GM21825 (cell line): Measurements from ENCODE around the gene TRAF6.
"Not testable (repeated sequence)": the region's sequence is repeated elsewhere in the genome, so short reads cannot be mapped to it uniquely, and the experiment has no call there.

Experiments used
- ATAC-seq: cut with Tn5 transposase; IDR thresholded peaks from one replicate; pipeline ENCODE4 v1.9.1; 2021; ENCODE audit warnings: mild to moderate bottlenecking, moderate library complexity; ENCODE audit not compliant: unreplicated experiment

The TRAF6 gene

GRCh38 chr11:36498721-36499120 lies 11.4 kb downstream of the TRAF6 start:
- ATAC-seq, result no peak

- ATAC-seq, result no peak
These were observed 16.7 kb downstream of the TRAF6 start for GRCh38 chr11:36493332-36493731.

- ATAC-seq, result no peak
These were observed 17.3 kb downstream of the TRAF6 start for GRCh38 chr11:36492724-36493304.

GRCh38 chr11:36490026-36490806 lies 19.9 kb downstream of the TRAF6 start:
- ATAC-seq, result no peak

- peak; percentile 70 for ATAC-seq
These were observed 22.0 kb downstream of the TRAF6 start for GRCh38 chr11:36488096-36488495.

- no peak for ATAC-seq
These were observed 22.5 kb downstream of the TRAF6 start for GRCh38 chr11:36487619-36488018.

GRCh38 chr11:36485298-36486002 lies 24.6 kb downstream of the TRAF6 start:
- no peak for ATAC-seq

GRCh38 chr11:36483042-36483441 lies 27.0 kb downstream of the TRAF6 start:
- ATAC-seq, result not testable (repeated sequence)

GRCh38 chr11:36480833-36481232 lies 29.2 kb downstream of the TRAF6 start:
- no peak for ATAC-seq

GRCh38 chr11:36478700-36479329 lies 31.3 kb downstream of the TRAF6 start:
- no peak for ATAC-seq

GRCh38 chr11:36475192-36475591 lies 34.9 kb downstream of the TRAF6 start:
- ATAC-seq, result no peak

- no peak for ATAC-seq
These were observed 38.5 kb downstream of the TRAF6 start for GRCh38 chr11:36471577-36471976.

- ATAC-seq, result no peak
These were observed 39.9 kb downstream of the TRAF6 start for GRCh38 chr11:36469881-36470802.

GRCh38 chr11:36469063-36469462 lies 41.0 kb downstream of the TRAF6 start:
- no peak for ATAC-seq

GRCh38 chr11:36467916-36468315 lies 42.2 kb downstream of the TRAF6 start:
- no peak for ATAC-seq

- ATAC-seq, result no peak
These were observed 43.1 kb downstream of the TRAF6 start for GRCh38 chr11:36467012-36467411.

GRCh38 chr11:36465449-36466163 lies 44.5 kb downstream of the TRAF6 start:
- no peak for ATAC-seq

- ATAC-seq, result no peak
These were observed 45.4 kb downstream of the TRAF6 start for GRCh38 chr11:36464720-36465119.

- no peak for ATAC-seq
These were observed 46.3 kb downstream of the TRAF6 start for GRCh38 chr11:36463781-36464180.

GRCh38 chr11:36462321-36462720 lies 47.8 kb downstream of the TRAF6 start:
- no peak for ATAC-seq
